Cardiac septum (tissue), 1 donor: ENCODE data around the gene SLITRK6. TPM values are rescaled to one million over a fixed set of nuclear protein-coding genes. Genes with fewer than 3 reads are reported as not detected.

ENCODE experiments used
- DNase-seq: peaks from one replicate; pipeline ENCODE4 v3.0.0-alpha.2; 2020; ENCODE audit warnings: low spot score
- intact Hi-C: fragments of 100-400 bp; cut with DNase I; formaldehyde crosslinking; loops from one replicate; pipeline ENCODE4 v1.14.0; 2022
- long read RNA-seq: library from polyadenylated mRNA; unstranded; transcript quantifications from one replicate; pipeline ENCODE4 v2.0.0, GENCODE V29; 2021
- total RNA-seq: library from RNA; stranded (reverse); fragmentation: NEBNext Ultra II Directional; extraction: Animal tissue kit (Norgen Biotek cat#: 25700); gene quantifications from one replicate; pipeline ENCODE4 v1.2.1, GENCODE V29; 2021
- donor health status: DM: no; HTN: no; CAD: no.

SLITRK6 gene, protein sequence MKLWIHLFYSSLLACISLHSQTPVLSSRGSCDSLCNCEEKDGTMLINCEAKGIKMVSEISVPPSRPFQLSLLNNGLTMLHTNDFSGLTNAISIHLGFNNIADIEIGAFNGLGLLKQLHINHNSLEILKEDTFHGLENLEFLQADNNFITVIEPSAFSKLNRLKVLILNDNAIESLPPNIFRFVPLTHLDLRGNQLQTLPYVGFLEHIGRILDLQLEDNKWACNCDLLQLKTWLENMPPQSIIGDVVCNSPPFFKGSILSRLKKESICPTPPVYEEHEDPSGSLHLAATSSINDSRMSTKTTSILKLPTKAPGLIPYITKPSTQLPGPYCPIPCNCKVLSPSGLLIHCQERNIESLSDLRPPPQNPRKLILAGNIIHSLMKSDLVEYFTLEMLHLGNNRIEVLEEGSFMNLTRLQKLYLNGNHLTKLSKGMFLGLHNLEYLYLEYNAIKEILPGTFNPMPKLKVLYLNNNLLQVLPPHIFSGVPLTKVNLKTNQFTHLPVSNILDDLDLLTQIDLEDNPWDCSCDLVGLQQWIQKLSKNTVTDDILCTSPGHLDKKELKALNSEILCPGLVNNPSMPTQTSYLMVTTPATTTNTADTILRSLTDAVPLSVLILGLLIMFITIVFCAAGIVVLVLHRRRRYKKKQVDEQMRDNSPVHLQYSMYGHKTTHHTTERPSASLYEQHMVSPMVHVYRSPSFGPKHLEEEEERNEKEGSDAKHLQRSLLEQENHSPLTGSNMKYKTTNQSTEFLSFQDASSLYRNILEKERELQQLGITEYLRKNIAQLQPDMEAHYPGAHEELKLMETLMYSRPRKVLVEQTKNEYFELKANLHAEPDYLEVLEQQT
- 0.11 TPM for total RNA-seq
- long read RNA-seq, result 0 reads

DNA sequence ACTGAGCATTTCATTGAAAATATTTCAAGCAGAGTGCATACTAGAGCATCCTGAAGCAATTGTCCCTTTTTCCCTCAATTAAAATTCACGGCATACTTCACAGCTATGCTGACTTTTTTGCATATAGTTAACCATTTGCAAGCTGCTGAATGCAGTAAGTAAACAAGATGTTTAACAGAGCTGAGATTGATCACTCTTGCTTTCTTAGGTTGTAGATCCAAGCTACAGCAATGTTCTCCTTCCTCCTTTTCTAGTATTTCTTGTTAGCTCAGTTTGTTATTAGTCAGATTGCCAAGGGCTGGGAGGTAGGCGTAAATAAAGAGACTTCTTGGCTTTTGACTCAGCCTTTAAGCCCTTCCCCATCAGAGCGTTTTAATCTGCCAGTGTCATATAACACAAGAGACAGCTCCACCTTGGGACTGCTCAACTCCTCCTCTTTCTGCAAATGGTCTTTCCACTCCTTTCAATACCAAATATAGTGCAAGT is at the start of gene SLITRK6:
Gene SLITRK6 (minus strand): TSS at position 323 of the 486 bp plus-strand sequence. CDS start 2,911 bp downstream, outside the sequence.
- intact Hi-C loops, result no loop called here
- no peak for DNase-seq

DNA sequence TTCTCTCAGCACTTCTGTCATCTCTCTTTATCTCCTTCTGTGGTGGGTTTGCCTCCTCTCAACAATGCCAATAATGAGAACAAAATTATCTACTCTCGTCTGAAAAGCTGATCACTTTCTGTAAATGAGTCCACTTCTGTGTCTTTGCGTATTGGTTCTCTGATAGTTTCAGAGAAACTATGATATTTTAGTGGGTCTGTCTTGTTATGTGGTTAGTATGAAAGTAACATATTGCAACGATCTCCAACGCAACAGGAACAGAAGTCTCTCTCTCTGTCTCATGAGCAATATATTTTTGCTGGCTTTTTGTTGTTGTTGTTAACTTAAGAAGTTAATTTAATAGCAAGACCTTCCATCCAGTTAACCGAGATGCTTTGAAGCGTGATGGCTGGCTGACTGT is 47.8 kb upstream of the SLITRK6 start:
- intact Hi-C loops, result no loop called here
- no peak for DNase-seq

DNA sequence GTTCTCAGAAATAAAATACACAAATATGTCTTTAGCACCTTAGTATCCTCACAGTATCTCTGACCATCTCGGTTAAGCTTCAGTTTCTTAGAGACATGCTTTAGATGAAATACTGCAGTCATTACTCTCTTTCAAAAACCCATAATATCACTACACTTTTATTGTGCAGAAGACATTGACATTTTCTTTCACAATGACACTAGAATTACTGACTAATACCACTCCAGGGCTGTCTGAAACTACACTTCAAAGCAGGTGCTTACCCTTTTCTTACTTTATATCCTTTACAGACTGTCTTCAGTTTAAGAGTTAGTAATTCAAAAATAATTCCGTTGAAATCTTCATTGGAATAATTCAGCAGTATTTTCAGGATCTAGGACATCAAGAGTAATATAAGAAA is 42.2 kb upstream of the SLITRK6 start:
- intact Hi-C loops, result no loop called here
- DNase-seq, result no peak

DNA sequence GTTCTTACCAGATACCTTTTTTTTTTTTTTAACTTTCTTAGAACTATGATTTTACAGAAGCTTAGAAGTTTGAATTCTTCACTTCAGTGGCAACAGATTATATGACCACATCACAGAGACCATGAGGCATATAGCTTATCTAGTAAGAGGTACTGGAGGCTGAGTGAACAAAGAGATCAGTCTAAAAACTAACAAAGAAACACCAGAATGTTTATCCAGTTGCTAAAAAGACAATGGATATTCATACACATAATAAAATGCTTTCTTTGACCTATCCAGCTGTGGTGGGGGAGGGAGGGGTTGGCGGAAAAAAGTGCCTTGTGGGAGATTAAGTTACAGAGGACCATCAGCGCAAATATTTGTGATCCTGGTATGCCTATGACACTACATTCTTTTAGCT is 34.7 kb upstream of the SLITRK6 start:
- intact Hi-C loops, result no loop called here
- no peak for DNase-seq

DNA sequence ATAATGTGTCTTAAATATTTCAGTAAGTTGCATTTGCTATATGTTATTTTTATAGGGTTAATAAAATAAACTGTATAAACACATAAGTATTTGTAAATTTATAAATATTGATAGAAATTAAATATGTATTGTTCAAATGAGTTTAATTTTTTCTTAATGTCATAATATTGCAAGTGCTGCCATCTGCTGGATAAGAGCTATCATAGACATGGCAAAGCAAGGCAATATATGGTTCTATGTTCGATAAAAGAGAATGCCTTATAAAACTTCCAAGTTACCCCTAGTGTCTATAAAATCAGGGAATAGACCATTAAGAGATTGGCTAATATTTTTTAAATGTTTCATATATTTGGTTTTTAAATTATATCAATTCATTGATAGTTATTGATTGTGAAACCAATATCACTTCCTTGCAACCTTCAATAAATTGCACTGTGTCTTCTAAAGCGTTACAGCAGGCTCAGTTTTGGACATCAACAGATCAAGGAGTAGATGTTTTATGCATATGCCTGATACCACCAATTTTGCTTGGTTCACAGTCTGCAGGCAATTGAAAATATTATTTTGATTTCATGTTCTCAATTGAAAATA is 29.0 kb upstream of the SLITRK6 start:
- intact Hi-C loops, result no loop called here
- no peak for DNase-seq

DNA sequence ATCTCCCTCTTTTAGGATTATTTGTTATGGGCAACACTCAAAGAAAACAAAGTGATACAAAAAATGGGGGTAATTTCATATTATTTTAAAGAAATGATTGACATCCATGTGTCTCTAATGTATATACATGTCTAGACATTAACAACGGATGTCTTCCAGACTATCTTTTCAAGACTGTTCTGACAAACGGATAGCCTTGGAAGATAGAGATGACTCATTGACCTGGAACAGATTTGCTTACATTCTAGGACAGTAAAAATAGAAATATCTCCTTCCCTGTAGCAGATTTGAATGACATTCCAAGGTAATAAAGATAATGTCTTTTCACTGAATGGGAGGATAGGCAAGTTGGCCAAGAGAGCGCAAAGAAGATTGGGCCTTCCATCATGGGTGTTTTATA is 26.2 kb upstream of the SLITRK6 start:
- intact Hi-C loops, result no loop called here
- no peak for DNase-seq

DNA sequence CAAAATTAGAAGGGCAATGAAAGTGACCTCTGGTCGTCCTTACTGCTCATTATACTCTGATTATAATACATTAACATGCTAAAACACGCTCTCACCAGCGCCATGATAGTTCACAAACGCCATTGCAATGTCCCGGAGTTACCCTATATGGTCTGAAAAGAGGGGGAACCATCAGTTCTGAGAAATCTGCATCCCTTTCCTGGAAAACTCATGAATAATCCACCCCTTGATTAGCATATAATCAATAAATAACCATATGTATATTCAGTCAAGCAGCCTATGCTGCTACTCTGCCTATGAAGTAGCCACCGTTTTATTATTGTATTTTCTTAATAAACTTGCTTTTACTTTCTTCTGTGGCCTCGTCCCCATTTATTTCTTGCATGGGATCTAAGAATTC is 24.6 kb upstream of the SLITRK6 start:
- intact Hi-C loops, result no loop called here
- no peak for DNase-seq

DNA sequence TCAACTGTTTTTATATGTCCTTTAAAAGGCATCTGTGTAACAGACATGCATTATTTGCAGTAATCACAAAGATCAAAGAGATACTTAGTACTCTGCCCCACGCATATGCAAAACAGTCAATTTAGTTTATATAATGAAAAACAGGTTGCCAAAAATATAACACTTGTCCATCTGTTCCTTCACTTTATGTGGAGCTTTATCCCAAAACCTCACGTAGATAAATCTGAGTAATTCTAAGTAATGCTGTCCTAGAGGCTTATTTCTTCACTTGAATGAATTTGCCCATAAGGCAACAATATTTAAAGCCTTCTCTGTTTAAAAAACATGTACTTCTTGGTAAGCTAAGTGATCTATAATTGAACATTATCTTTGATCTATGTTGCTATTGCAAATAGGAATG is 20.3 kb upstream of the SLITRK6 start:
- intact Hi-C loops, result no loop called here
- no peak for DNase-seq

DNA sequence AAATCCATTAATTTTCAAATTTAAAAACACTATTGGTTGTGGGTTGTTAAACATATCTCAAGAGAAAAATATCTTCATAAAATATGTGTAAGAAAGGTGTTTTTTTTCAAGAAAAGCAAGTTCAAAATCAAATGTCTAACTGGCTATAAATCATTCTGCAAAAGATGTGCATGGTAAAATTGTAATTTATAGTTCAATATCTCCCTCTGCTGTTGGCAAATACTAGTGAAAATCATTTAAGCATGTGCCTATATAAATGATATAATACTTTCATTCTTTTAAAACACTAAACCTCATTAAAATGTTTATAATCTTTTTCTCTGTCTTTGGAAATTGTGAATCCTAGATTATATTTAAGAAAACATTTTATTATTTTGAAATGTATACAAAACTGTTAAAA is 17.2 kb upstream of the SLITRK6 start:
- intact Hi-C loops, result no loop called here
- DNase-seq, result no peak

DNA sequence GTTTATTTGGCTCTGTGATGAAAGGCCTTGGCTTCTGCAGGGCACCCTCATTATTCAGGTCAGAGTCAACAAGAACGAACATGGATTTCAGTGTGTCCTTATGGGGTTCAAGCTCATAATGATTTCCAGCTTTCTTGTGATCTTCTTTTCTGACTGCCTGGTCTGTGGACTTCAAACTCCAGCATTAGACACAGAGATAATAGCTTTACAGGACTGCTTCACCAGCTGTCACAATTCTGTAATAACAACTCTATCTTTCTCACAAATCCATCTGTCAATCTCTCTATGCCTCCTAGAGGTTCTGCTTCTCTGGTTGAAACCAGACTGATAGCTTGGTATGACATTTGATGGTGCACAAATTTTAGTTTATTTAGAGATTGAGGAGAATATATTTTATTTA is 13.1 kb upstream of the SLITRK6 start:
- intact Hi-C loops, result no loop called here
- DNase-seq, result no peak

DNA sequence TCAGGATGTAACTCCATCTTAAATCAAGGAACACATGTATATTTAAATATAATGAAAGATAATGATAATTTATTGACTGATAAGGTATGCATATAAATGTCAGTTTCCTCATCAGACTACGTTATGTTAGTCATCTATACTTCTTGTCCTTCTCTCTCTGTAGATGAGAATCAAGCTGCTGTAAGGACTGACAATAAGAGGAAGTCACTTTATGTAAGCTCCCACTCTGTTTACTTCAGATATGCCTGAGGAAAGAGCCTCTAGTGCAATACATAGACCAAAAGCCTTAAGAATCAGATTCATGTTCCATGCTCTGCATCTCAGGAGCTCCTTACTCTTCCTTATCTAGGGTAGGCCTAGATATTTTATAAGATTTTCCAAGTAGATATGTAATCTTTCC is 9.6 kb upstream of the SLITRK6 start:
- intact Hi-C loops, result loop anchor here (5.0 kb wide), 1 partner anchor 892 kb away; no protein-coding TSS in a partner anchor
- no peak for DNase-seq

DNA sequence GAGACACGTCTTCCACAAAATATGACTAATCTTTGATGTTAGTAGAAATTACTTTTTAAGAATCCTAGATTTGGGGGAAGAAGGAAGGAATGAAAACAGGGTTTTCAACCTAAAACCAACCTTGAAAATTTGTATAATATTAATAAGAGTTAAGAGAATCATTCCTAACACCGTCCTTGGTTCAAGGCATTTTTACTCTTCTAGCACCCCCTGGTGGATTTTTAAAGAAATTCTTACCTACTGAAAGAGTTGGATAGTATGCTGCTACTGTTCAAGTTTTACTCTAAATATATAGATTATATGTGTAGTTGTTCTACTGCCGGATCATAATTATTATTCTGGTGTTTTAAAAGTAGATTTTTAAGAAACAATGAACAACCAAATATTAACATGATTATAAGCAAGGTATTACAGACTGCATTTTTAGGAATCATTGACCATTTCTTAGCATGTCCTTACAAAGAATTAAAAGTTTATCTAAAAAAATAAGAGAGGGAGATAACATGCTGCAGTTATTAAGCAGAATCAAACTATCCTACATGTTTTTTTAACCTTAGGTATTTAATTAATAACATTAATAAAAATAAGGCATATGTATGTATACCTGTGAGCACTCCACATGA is 7.4 kb upstream of the SLITRK6 start:
- DNase-seq, result no peak
- intact Hi-C loops, result loop anchor here (5.0 kb wide), 1 partner anchor 889 kb away; no protein-coding TSS in a partner anchor

DNA sequence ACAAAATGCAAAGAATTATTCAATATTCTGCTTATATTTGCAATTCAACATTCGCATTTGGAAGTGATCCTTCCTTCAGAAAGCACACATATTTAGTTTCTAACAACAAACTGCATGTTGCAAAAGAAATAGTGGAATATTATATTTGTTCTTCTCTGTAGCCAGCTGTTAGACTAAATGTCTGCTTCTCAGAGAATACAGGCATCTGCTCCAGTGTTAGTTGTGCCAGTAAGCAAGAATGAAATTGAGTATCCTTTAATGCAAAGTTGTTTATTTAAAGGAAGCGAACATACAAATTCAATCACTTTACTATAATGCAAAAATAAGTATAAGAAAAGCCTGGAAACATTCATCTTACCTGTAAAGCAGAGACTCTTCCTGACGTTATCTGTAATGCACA is 663 bp downstream of the SLITRK6 start:
- intact Hi-C loops, result no loop called here
- DNase-seq, result no peak

DNA sequence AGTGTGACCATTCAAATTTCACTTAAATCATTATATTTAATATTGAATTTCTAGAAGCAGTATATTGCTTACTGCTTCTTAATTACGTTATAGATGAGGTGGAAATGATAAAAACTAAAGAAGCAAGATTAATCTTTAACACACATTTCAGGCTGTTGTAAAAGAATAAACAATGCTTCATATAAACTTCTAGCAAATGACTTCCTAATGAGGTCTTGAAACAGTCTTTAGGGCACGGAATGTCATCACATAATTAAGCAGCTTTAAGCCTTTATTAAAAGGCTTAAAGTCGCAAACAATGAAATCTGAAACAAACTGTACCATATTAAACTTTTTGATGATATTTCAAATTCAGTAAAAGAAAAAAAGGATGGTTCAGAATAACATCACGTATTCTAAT is 1.9 kb downstream of the SLITRK6 start:
- intact Hi-C loops, result no loop called here

DNA sequence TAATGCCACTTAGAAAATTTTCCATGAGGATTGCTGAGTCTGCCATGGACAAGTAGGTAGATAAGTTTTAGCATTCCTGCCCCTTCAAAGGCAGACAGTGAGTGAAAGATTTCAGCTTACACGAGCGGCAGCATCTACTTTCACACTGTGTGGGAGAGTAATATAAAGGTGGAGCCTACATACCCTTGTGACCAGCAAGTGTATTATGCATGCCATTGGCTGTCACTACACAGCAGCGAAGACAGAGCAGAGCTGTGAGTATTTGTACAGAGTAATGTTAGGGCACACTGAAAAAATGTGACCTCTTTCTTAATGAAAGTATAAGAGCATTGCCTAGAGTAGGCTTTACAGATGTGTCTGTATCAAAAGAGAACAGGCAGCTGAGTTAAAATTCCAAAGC is 14.0 kb downstream of the SLITRK6 start:
- DNase-seq, result no peak
- intact Hi-C loops, result no loop called here

More for the DNA sequence above, 1.9 kb downstream of the SLITRK6 start:
- no peak for DNase-seq

DNA sequence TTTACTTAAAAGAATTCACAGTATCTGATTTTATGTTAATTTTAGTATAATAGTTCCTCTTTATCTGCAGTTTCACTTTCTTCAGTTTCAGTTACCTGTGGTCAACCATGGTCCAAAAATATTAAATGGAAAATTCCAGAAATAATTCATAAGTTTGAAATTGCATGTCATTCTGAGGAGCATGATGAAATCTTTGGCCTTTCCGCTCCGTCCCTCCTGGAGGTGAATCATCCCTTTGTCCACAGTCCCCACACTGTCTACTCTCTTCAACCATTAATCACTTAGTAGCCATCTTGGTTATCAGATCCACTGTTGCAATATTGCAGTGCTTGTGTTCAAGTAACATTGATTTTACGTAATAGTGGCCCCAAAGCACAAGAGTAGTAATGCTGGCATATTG is 26.9 kb downstream of the SLITRK6 start:
- DNase-seq, result no peak
- intact Hi-C loops, result no loop called here

DNA sequence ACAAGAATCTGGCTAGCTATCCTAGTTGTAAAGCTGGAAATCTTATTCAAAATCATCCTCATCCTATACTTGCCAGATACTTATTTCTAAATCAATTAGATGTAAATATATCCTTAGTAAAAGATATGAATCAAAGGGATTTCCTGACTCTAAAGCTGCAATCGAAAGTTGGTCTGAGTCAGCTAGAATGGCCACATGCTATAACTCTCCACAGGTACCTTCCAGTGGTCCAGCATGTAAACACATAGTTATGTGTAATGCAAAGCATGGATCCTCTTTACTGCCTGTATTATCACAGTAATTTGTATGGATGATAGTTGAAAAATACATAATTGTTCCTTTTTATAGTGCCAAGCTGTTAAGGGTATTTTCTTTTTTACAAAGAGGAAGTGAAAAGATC is 27.4 kb downstream of the SLITRK6 start:
- intact Hi-C loops, result no loop called here
- no peak for DNase-seq

DNA sequence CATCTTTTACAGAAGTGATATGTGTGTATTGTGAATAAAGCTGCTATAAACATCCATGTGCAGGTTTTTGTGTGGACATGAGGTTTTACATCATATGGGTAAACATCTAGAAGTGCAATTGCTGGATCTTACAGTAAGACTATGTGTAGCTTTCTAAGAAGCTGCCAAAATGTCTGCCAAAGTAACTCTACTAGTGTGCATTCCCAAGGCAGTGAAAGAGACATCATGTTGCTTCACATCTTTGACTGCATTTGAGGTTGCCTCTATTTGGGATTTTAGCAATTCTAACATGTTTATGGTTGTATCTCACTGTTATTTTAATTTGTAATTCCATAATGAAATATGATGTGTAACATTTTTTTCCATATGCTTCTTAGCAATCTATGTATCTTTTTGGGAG is 30.3 kb downstream of the SLITRK6 start:
- DNase-seq, result no peak
- intact Hi-C loops, result no loop called here

DNA sequence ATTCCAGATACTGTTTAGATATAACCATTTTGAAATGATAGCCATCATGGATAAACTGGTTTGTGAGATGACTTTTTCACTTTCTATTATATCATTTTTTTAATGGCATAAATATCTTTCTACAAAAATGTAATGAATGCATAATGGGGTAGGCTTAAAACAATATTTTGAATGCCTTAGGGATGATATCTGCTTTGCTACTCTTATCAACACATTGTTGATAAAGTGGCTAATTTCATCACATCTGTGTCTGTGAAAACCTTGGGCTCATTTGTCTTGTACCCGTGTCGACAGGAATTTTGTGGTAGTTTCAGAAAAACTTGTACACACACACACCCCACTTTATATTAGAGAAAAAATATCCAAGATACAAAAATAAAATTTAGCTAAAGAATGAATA is 44.1 kb downstream of the SLITRK6 start:
- intact Hi-C loops, result no loop called here

More for the DNA sequence above, 44.1 kb downstream of the SLITRK6 start:
- no peak for DNase-seq
